GM12891 (cell line): ENCODE results near the gene ZNF619.

Source experiments
- DNase-seq: peaks from one replicate; pipeline ENCODE4 v3.0.0; 2011; ENCODE audit warnings: low spot score; ENCODE audit not compliant: insufficient read length
- FAIRE-seq: peaks from 2 replicates; lab custom pipeline; 2011; peaks lifted over from hg19 to GRCh38; lab: Jason Lieb, UNC
- PAX5 ChIP-seq: IDR thresholded peaks from 2 replicates; pipeline ENCODE4 v1.6.1; 2011; ENCODE audit warnings: low read length, moderate library complexity, mild to moderate bottlenecking; ENCODE audit not compliant: insufficient read depth, severe bottlenecking
- POLR2A ChIP-seq: IDR thresholded peaks from 2 replicates; pipeline ENCODE4 v1.6.1; 2011; ENCODE audit warnings: low read depth, low read length, control low read depth
- POLR2AphosphoS5 ChIP-seq: IDR thresholded peaks from 2 replicates; pipeline ENCODE4 v1.6.1; 2011; ENCODE audit warnings: low read depth, low read length, control low read depth
- POU2F2 ChIP-seq: IDR thresholded peaks from 2 replicates; pipeline ENCODE4 v1.6.1; 2011; ENCODE audit warnings: low read depth, mild to moderate bottlenecking, control low read depth, low read length, moderate library complexity
- SPI1 ChIP-seq: IDR thresholded peaks from 2 replicates; pipeline ENCODE4 v1.6.1; 2011; ENCODE audit warnings: low read depth, low read length, control low read depth
- TAF1 ChIP-seq: IDR thresholded peaks from 2 replicates; pipeline ENCODE4 v1.6.1; 2011; ENCODE audit warnings: low read depth, low read length, control low read depth

ZNF619 gene

DNA sequence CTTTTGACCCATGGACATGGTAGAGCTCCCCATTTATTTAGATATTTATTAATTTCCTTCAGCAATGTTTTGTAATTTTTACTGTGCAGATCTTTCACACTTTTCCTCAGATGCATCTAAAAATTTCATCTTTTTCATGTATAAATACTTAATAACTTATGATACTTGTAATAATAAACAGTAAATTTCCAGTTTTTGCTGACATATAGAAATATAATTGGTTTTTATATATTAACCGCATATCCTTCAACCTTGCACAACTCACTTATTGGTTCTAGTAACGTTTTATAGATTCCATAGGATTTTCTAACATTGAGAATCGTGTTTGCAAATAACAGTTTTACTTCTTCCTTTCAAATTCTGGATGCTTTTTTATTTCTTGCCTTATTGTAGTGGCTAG lies 44.3 kb downstream of the ZNF619 start:
- TF ChIP-seq PAX5 (no peak), POLR2A (no peak), SPI1 (no peak), POLR2AphosphoS5 (no peak)
- no peak for DNase-seq
- FAIRE-seq: no peak

DNA sequence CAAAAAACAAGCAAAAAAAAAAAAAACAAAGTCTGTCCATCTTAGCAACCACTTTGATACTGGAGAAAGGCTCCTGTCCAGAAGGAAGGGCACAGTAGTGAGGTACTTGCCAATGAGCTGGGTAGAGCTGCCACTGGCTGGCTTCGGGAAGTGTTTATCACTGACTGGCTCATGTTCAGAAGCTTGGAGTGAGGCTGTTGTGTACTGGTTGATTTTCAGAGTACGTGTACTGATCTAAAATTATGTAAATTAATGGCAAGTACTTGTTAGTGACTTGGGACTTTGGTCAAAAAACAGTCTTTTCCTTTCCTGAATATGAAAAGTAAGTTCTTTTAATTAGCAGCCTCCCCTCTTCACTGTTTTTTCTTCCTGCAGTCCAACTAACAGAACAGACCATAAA lies 46.9 kb downstream of the ZNF619 start:
- DNase-seq (no peak), FAIRE-seq (no peak)
- TF ChIP-seq POU2F2: no peak
- TF ChIP-seq SPI1: no peak

GRCh38 chr3:40524222-40524567 lies 47.3 kb downstream of the ZNF619 start:
- no peak for TF ChIP-seq SPI1
- TF ChIP-seq POLR2AphosphoS5: no peak
- TF ChIP-seq PAX5: no peak
- no peak for TF ChIP-seq POLR2A
- no peak for TF ChIP-seq TAF1
- TF ChIP-seq POU2F2: no peak
- no peak for FAIRE-seq
- DNase-seq: no peak

DNA sequence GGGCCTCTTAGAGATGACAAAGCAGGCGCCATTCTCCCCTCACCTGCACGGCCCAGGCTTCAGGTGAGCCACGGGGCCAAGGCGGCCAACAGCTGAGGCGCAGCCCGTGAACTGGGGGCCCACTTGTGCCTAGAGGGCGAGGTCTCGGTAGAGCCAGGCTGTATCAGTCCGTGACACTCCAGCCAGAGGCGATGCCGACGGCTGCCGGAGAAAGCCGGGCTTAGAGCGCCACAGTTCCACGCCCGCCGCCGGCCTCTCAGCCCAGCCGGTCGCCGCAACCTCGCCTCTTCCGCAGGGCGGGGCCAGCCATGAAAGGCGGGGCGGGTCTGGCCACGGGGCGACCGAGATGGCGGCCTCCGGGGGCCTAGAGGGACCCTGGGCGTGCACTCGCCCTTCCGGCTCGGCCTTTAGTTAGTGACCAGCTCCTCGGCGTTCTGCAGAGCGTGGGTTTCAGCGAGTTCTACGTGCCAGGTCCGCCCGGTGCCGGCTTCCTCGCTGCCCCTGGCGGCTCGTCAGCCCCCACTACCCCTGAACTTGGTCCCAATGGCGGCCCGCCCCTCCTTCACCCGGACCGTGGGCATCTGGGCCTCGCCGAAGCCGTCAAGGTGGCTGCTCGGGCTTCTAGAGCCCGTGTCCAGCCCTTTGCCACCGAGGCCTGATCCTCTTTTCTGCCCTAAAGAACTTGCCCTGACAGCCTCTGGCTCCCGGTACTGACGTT lies 47.8 kb downstream of the ZNF619 start, which contains the start of gene ZNF621:
Gene ZNF621 (plus strand): TSS at position 393 of the 718 bp plus-strand sequence. CDS start 881 bp downstream, outside the sequence.
- DNase-seq (peak; percentile 90), FAIRE-seq (peak; percentile 94)
- TF ChIP-seq POU2F2: peak; percentile 72; the same call in 1 of the 2 replicates
- peak; percentile 86 for TF ChIP-seq POLR2AphosphoS5
- no peak for TF ChIP-seq PAX5
- peak; percentile 89 for TF ChIP-seq TAF1
- TF ChIP-seq POLR2A: peak; percentile 95
- no peak for TF ChIP-seq SPI1

GRCh38 chr3:40528426-40528825 lies 51.5 kb downstream of the ZNF619 start:
- FAIRE-seq (no peak), DNase-seq (no peak)
- TF ChIP-seq PAX5: no peak
- TF ChIP-seq POU2F2: no peak
- TF ChIP-seq POLR2AphosphoS5: no peak
- no peak for TF ChIP-seq TAF1
- TF ChIP-seq SPI1: no peak
- no peak for TF ChIP-seq POLR2A

DNA sequence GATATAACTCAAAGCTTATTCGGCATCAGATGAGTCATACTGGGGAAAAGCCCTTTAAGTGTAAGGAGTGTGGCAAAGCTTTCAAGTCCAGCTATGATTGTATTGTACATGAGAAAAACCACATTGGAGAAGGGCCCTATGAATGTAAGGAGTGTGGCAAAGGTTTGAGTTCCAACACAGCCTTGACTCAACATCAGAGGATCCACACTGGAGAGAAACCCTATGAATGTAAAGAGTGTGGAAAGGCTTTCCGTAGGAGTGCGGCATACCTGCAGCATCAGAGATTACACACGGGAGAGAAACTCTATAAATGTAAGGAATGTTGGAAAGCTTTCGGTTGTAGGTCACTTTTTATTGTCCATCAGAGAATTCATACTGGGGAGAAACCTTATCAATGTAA lies 55.3 kb downstream of the ZNF619 start:
- DNase-seq (no peak), FAIRE-seq (no peak)
- TF ChIP-seq POLR2A (no peak), POU2F2 (no peak), TAF1 (no peak), SPI1 (no peak), POLR2AphosphoS5 (no peak), PAX5 (no peak)

- TF ChIP-seq PAX5 (no peak), POU2F2 (no peak), POLR2A (no peak), SPI1 (no peak)
- FAIRE-seq (no peak), DNase-seq (no peak)
These were observed 57.4 kb downstream of the ZNF619 start for GRCh38 chr3:40534283-40534682.
